HG03103 (cell line): Measurements from ENCODE around the gene EFNA5.
"Not testable (repeated sequence)": the region's sequence is repeated elsewhere in the genome, so short reads cannot be mapped to it uniquely, and the experiment has no call there.

Source experiments
- ATAC-seq: cut with Tn5 transposase; IDR thresholded peaks from one replicate; pipeline ENCODE4 v1.9.1; 2021; ENCODE audit warnings: low read depth; ENCODE audit not compliant: unreplicated experiment

The EFNA5 gene

DNA sequence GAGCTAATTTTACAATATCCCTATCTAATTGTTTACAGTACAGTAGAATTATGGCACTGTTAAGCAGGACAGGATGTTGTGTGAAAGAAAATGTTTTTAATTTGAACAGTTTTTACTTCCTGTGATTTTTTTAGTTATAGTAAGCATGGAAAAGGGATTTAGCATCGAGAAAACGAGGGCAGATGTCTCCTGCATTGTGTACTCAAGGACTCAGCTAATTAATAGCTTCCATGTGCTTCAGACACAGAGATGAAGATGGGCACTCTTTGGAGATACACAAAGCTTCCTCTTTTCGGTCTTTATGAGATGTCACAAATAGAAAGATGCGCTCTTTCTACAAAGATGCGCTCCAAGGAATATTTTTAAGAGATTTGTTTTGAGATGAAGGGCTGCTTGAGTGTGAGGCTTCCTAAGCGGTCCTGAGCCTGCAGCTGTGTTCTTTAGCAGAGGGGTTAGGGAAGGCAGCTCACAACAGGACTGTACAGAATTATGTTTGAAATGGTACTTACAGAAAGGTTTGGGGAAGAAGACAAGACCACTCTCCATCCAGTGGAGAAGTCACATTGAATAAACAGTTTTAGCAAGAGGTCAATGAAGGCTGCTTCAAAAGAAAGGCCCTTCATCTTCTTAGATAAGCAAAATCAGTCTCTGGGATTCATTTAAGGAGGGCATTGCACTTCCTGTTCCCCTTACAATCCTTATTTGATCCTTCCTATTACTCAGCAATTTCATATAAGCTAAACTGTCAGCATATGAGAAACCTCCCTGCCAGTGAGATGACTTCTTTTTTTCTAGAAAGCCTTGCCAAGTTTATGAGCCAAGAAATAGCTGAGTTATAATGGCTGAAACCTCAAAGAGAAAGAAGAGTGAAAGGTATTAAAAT lies 311.5 kb downstream of the EFNA5 start:
- ATAC-seq: no peak

DNA sequence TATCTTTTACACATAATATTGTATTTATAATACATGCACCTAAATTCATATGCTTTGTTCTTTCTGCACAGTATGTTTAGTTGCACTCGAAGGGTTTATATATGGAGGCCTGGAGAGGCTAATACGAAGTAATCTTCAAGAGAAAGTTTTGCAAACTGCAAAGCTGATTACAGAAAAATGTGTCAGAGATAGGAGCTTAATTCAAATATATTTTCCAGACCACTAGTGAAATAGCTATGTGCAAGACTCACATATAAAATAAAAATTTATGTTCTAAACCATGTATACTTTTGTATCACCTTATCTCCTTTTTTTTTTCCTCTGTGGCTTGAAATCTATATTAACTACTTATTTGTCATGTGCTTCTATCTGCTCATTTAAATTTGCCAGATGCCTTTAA lies 313.8 kb downstream of the EFNA5 start:
- no peak for ATAC-seq

DNA sequence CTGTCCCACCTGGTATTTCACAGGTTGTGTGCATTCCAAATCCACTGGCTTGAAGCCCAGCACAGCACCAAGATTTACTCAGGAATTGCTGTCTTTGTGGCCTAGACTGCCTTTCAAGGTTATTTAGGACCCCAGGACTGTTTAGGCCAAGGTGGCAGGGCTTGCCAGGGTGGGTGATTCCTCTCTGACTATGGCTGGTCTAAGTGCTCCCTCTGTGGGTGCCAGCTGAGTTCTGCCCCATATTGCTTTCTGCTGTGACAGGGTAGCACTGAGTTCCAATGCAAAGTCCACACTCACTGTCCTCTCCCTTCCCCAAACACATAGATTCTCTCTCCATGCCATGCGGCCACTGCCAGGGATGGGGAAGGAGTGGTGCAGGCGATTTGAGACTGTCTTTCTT lies 318.2 kb downstream of the EFNA5 start:
- no peak for ATAC-seq

DNA sequence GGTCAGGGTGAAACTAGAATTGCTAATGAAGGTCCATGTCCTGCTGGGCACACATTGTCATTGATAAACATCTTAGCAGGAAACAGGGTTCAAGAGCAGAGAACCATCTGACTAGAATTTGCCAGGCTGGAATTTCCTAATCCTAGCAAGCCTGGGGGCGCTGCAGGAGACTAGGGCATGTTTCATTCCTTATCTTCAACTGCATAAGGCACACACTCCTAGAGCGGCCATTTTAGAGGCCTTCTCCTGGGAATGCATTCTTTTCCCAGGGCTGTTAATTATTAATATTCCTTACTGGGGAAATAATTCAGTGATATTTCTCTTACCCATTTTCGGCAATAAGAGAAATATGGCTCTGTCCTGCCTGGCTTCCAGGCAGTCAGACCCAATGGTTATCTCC lies 324.2 kb downstream of the EFNA5 start:
- not testable (repeated sequence) for ATAC-seq

DNA sequence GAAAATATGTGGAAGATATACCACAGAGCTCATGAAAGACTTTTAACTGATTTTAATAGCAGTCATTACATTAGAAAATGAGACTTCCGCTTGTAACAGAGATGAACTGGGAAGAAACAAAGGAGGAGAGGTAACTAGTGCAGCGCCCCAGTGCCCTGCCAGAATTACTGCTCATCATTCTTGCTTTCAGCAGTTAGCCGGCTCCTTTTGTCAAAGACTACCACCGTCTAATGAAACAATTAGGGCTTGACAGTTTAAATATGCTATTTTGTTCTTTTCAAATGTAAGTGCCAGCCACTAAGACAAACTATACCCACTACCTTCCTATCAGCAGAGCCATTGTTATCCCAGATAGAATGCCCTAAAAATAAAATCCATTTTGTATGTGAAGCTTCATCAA lies 328.4 kb downstream of the EFNA5 start:
- no peak for ATAC-seq

DNA sequence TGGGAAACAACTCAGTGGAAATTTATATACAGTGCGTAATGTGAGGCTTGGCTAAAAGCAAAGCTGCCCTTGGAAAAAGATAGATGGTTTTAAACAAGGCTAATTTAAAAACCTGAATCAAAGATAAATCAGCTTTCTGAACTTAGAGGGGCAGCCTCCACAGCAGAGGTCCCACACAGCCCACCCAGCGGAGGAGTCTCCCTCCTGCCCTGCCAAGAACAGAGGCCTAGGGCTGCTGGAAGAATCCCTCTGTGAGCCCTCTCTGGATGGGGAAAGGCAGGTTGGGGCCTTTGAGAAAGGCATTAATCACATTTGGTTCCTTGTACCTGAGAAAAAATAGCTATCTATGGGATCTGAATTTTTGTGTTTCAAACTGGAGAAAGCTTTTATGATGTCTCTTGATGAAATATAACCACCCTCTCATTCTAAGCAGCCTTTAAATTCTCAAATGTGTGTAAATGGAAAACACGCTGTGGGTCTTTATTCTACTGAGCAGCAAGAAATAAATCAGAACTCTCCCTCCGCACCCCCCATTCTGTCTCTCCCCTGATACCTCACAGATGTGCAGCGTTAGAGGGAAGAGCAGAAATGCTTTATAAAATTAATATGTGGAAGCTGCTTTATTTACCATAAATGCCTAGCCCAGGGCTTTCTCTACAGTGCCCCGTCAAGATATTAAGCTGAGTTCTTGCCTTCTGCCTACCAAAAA lies 329.2 kb downstream of the EFNA5 start:
- ATAC-seq: no peak

DNA sequence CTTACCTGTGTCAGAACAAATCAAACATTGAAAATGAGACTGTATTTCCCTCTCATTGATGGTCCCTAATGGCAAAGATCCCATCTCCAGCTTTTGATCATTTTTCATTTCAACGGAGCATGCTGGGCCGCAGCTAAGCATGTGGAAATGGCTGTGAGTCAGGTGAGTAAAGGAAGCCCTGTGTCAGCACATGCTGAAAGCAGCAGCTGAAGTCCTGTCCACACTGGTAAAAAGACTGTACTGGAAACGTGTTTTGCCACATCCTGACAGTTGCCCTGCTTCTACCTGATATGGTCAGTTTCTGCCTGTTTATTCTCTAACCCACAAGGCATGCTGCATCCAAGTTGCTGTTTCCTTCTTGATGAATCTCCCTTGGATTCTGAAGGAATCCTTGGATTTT lies 330.1 kb downstream of the EFNA5 start:
- no peak for ATAC-seq

DNA sequence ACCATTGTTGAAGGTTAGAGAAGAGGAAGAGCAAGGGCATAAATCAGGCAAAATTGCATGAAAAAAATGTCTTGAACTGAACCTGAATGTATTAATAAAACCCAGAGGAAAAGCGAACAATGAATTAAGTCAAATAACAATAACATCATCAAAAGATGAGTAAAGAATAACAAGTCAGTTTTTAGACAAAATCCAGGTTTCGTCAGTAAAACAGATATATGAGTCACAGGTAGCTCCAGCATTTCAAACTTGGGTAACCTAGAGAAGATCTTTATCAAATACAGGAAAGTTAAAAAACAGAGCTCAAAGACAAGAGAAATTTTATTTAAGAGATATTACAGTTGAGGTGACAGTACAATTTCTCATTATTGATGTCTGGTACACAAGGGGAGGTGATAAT lies 332.4 kb downstream of the EFNA5 start:
- no peak for ATAC-seq

DNA sequence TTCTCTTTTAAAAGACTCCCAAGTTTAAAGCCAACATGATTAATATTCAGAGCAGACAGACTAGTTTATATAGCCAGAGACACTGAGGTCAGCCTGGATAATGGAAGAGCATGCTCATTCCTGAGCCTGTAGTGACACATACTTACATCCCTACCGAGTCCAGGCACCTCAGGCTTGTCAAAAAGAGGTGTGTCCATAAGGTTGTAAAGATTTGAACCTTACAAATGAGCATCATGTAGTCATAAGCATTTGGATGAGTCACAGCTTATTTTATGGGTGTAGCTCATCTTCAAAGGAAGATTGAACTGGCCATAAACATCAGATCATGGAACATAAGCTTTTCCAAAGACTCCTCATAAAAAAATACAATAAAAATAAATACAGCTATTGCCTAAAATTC lies 333.5 kb downstream of the EFNA5 start:
- ATAC-seq: no peak

DNA sequence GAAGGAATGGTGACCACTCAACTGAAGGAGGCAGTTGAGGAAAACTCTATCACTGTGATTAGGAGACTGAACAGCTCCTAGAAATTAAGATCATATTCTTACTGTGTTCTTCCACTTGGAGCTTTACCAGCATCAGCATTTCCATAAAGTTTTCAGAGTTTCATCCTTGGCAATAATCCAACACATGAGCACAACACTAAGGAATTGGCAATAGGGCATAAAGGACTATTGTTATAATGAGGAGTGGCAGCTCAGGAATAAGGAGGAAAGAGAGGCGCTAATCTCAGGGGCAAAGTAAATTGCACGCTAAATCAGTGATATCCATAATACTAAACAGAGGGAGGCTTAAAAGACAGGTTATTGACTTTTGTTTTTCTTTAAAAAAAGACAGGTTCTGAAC lies 338.9 kb downstream of the EFNA5 start:
- ATAC-seq: no peak

DNA sequence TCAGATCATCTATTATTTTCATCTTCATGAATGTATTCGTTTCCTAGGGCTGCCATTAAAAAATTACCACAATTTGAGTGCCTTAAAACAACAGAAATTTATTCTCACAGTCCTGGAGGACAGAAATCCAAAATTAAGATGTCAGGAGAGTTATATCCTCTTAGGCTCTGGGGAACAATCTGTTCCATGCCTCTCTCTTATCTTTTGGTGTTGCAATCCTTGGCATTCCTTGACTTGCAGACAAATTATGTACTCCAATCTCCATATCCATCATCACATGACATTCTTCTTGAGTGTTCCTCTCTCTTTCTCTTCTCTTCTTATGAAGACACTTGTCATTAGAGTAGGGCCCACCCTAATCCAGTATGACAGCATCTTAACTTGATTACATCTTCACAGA lies 339.4 kb downstream of the EFNA5 start:
- ATAC-seq: no peak

DNA sequence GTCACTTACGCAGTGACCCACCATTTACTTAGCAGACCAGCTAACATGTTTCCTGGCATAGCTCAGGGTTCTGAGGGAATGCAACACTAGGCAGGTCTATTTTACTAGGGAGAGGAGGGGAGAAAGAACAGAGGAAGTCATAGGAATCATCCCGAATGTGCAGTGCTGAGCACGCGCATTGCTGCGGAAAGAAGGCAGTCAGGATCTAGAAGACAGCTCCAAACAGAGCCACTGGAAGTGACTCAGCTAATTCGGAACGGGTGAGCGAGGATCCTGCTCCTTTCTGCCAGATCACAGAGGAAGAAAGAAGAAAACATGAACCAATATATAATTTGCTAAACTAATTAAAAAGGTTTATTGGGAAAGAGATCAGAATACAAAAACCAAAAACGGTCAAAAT lies 339.8 kb downstream of the EFNA5 start:
- ATAC-seq: no peak

DNA sequence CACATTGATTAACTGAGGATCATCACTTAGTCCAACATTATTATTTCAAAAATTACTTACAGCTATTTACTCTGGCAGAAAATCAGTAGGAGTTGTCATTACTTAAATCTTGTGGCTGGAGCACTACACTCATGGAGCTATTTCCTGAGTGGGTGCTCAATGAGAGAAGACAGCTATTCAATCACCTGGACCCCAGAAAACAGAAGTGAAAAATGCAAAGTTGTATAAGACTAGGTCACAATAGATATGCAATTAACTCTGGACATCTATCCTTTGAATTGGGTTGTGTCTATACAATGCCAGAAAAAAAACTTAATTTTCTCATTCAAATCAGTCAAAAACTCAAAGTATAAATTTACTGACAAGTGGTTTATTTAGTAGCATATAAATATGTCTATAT lies 340.9 kb downstream of the EFNA5 start:
- ATAC-seq: peak; percentile 56
